GM23338 (cell line): ENCODE results near the gene ADAMTS17. TPM values are rescaled to one million over a fixed set of nuclear protein-coding genes. Genes with fewer than 3 reads are reported as not detected.

Experiments
- ATAC-seq: fragments of 200-7000 bp; cut with Tn5 transposase; 3 replicates; pipeline ENCODE4 v1.9.1; 2020
- DNase-seq: peaks from one replicate; pipeline ENCODE4 v3.0.0-alpha.2; 2015; ENCODE audit warnings: low spot score
- H2AFZ ChIP-seq: fragments of 200-600 bp; sonication (generic); 2 replicates; pipeline ENCODE4 v1.8.0; 2016; ENCODE audit warnings: antibody characterized with exemption, mild to moderate bottlenecking, moderate library complexity
- H3F3A ChIP-seq: fragments of 200-600 bp; sonication (generic); replicated peaks from 2 replicates; pipeline ENCODE4 v1.8.0; 2017; ENCODE audit warnings: antibody characterized with exemption, mixed run types, low read depth
- H3K27ac ChIP-seq: fragments of 200-600 bp; sonication (generic); 2 replicates; pipeline ENCODE4 v1.6.1; 2016; ENCODE audit warnings: low read depth
- H3K27me3 ChIP-seq: fragments of 200-600 bp; sonication (generic); 2 replicates; pipeline ENCODE4 v1.8.0; 2016; ENCODE audit warnings: mild to moderate bottlenecking, mixed run types, moderate library complexity; ENCODE audit not compliant: insufficient read depth
- H3K36me3 ChIP-seq: fragments of 200-600 bp; sonication (generic); 2 replicates; pipeline ENCODE4 v1.8.0; 2016; ENCODE audit warnings: mild to moderate bottlenecking; ENCODE audit not compliant: insufficient read depth
- H3K4me1 ChIP-seq: fragments of 200-600 bp; sonication (generic); 2 replicates; pipeline ENCODE4 v1.8.0; 2016; ENCODE audit warnings: mild to moderate bottlenecking, moderate library complexity; ENCODE audit not compliant: insufficient read depth
- H3K4me2 ChIP-seq: fragments of 200-600 bp; sonication (generic); 2 replicates; pipeline ENCODE4 v1.7.1; 2017; ENCODE audit warnings: mixed run types
- H3K4me3 ChIP-seq: fragments of 200-600 bp; sonication (generic); 2 replicates; pipeline ENCODE4 v1.6.1; 2016; ENCODE audit warnings: mixed run types
- H3K79me2 ChIP-seq: fragments of 200-600 bp; sonication (generic); replicated peaks from 2 replicates; pipeline ENCODE4 v1.8.0; 2017; ENCODE audit warnings: mild to moderate bottlenecking; ENCODE audit not compliant: insufficient read depth
- H3K9me2 ChIP-seq: fragments of 200-600 bp; sonication (generic); 2 replicates; pipeline ENCODE4 v1.8.0; 2017; ENCODE audit not compliant: insufficient read depth
- H4K20me1 ChIP-seq: fragments of 200-600 bp; sonication (generic); replicated peaks from 2 replicates; pipeline ENCODE4 v1.8.0; 2017; ENCODE audit warnings: mild to moderate bottlenecking; ENCODE audit not compliant: insufficient read depth
- H3K27ac Mint-ChIP-seq: 2 replicates; pipeline ENCODE4 v1.8.0; 2020; ENCODE audit warnings: inconsistent platforms, mild to moderate bottlenecking, moderate library complexity, mixed read lengths
- H3K27me3 Mint-ChIP-seq: 3 replicates; pipeline ENCODE4 v1.8.0; 2022; ENCODE audit warnings: low read depth, mild to moderate bottlenecking, moderate library complexity, mixed read lengths, inconsistent platforms; ENCODE audit not compliant: insufficient read depth, poor library complexity
- H3K36me3 Mint-ChIP-seq: 3 replicates; pipeline ENCODE4 v1.8.0; 2021; ENCODE audit warnings: low read depth, mild to moderate bottlenecking, inconsistent platforms, moderate library complexity, mixed read lengths
- H3K4me1 Mint-ChIP-seq: 3 replicates; pipeline ENCODE4 v1.8.0; 2020; ENCODE audit warnings: mild to moderate bottlenecking, inconsistent platforms, mixed read lengths
- H3K4me3 Mint-ChIP-seq: 3 replicates; pipeline ENCODE4 v1.8.0; 2021; ENCODE audit warnings: moderate library complexity, mild to moderate bottlenecking, inconsistent platforms, mixed read lengths
- H3K9me3 Mint-ChIP-seq: 3 replicates; pipeline ENCODE4 v1.8.0; 2020; ENCODE audit warnings: moderate library complexity, mild to moderate bottlenecking, inconsistent platforms, mixed read lengths
- CREB1 ChIP-seq: fragments of 250-450 bp; sonication (Bioruptor Pico); IDR thresholded peaks from 2 replicates; pipeline ENCODE4 v1.5.0; 2020; ENCODE audit warnings: low read depth, mild to moderate bottlenecking, moderate library complexity
- EZH2 ChIP-seq: fragments of 200-600 bp; sonication (generic); IDR thresholded peaks from one replicate; pipeline ENCODE4 v1.8.0; 2017; ENCODE audit warnings: antibody characterized with exemption, mild to moderate bottlenecking, low read depth; ENCODE audit not compliant: unreplicated experiment
- EZH2phosphoT487 ChIP-seq: fragments of 200-600 bp; sonication (generic); IDR thresholded peaks from one replicate; pipeline ENCODE4 v1.8.1; 2018; ENCODE audit warnings: antibody characterized with exemption; ENCODE audit not compliant: unreplicated experiment
- JUNB ChIP-seq: IDR thresholded peaks from one replicate; pipeline ENCODE4 v1.6.1; 2016; ENCODE audit warnings: antibody characterized with exemption; ENCODE audit not compliant: unreplicated experiment
- NANOG ChIP-seq: IDR thresholded peaks from 2 replicates; pipeline ENCODE4 v1.6.1; 2016; ENCODE audit warnings: antibody characterized with exemption, borderline replicate concordance
- POLR2AphosphoS5 ChIP-seq: IDR thresholded peaks from 2 replicates; pipeline ENCODE4 v1.6.1; 2016; ENCODE audit warnings: antibody characterized with exemption, low read depth
- STAT1 ChIP-seq: IDR thresholded peaks from one replicate; pipeline ENCODE4 v1.6.1; 2016; ENCODE audit warnings: antibody characterized with exemption; ENCODE audit not compliant: unreplicated experiment
- ZNF114 ChIP-seq: fragments of 250-450 bp; sonication (Bioruptor Pico); IDR thresholded peaks from 2 replicates; pipeline ENCODE4 v1.5.0; 2020; ENCODE audit warnings: mild to moderate bottlenecking, moderate library complexity
- ZNF331 ChIP-seq: fragments of 250-450 bp; sonication (Bioruptor Pico); IDR thresholded peaks from 2 replicates; pipeline ENCODE4 v1.5.0; 2020; ENCODE audit warnings: low read depth, mild to moderate bottlenecking, moderate library complexity
- polyA plus RNA-seq: library from polyadenylated mRNA; unstranded; fragments of >200 nt; fragmentation: Nextera tagmentation; extraction: Ambion mirVana; gene quantifications from 2 replicates; pipeline ENCODE4 v1.2.1, GENCODE V29; 2016
- total RNA-seq: library from RNA; depleted of rRNA; stranded (reverse); fragments of >200 nt; shearing (Covaris generic); gene quantifications from 2 replicates; pipeline ENCODE4 v1.2.3, GENCODE V29; 2014
- TF ChIP-seq, protein P1 (sequence below), 2 experiments: fragments of 200-600 bp in 1 of 2; sonication (generic) in 1 of 2; conservative IDR thresholded peaks; 2 replicates each; pipeline versions ENCODE4 v1.5.1 to v1.6.1; 2016 to 2017; ENCODE audit warnings: antibody characterized with exemption in 2 of 2, low read depth in 2 of 2, mild to moderate bottlenecking in 2 of 2, moderate library complexity in 1 of 2
- TF ChIP-seq, protein P2 (sequence below): IDR thresholded peaks from 2 replicates; pipeline ENCODE4 v1.6.1; 2016; ENCODE audit warnings: antibody characterized with exemption
- TF ChIP-seq, protein P3 (sequence below): fragments of 250-450 bp; sonication (Bioruptor Pico); IDR thresholded peaks from 2 replicates; pipeline ENCODE4 v1.5.0; 2020; ENCODE audit warnings: mild to moderate bottlenecking, moderate library complexity
- TF ChIP-seq, protein P4 (sequence below): IDR thresholded peaks from one replicate; pipeline ENCODE4 v1.6.1; 2018; ENCODE audit warnings: antibody characterized with exemption; ENCODE audit not compliant: unreplicated experiment

ADAMTS17 gene
- total and polyA plus RNA-seq, 2 experiments from 2014 or later: 0.60 to 3.8 TPM

DNA sequence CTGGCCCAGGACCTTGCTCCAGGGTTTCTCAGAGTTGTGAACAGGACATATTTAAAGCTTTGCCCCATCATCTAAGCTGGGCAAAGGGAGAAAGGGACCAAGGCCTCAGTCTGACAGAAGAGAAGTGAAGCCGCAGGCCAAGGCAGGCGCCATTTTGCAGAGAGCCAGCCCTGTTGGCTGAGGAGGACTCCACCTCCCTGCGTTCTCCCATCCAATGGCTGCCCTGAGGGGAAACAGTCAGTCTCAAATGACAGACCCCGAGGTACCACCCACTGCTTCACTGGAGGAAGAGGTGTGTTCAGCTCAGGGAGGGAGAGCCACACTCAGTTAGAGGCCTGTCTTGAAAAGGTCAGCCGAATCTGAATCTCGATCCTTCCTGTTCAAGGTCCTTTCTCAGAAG lies 86.1 kb downstream of the ADAMTS17 start:
- no peaks in the 10 kb centered on the region; the same call in 2 of the 3 replicates for H3K4me1 Mint-ChIP-seq
- H3K9me3 Mint-ChIP-seq: peaks cover 10% of the 10 kb centered on the region
- Histone ChIP-seq H3K9me2 (0 out of 2 replicates have a peak, but pooled peaks cover 8% of the 10 kb centered on the region), H3K27ac (no peak overlapping the region), H3K36me3 (no peaks in the 10 kb centered on the region), H3K79me2 (no peaks in the 10 kb centered on the region), H3F3A (no peaks in the 10 kb centered on the region), H3K4me2 (no peak overlapping the region), H3K27me3 (no peaks in the 10 kb centered on the region), H2AFZ (no peak overlapping the region), H4K20me1 (no peaks in the 10 kb centered on the region), H3K4me3 (no peak overlapping the region), H3K4me1 (no peaks in the 10 kb centered on the region)
- no peak for DNase-seq
- no peak overlapping the region for H3K27ac Mint-ChIP-seq
- TF ChIP-seq ZNF331 (CRISPR knock-in tag) (no peak), NANOG (no peak), EZH2 (no peak), ZNF114 (CRISPR knock-in tag) (no peak), CREB1 (CRISPR knock-in tag) (no peak), POLR2AphosphoS5 (no peak), JUNB (no peak), STAT1 (no peak), EZH2phosphoT487 (no peak)
- TF ChIP-seq, protein P1, sequence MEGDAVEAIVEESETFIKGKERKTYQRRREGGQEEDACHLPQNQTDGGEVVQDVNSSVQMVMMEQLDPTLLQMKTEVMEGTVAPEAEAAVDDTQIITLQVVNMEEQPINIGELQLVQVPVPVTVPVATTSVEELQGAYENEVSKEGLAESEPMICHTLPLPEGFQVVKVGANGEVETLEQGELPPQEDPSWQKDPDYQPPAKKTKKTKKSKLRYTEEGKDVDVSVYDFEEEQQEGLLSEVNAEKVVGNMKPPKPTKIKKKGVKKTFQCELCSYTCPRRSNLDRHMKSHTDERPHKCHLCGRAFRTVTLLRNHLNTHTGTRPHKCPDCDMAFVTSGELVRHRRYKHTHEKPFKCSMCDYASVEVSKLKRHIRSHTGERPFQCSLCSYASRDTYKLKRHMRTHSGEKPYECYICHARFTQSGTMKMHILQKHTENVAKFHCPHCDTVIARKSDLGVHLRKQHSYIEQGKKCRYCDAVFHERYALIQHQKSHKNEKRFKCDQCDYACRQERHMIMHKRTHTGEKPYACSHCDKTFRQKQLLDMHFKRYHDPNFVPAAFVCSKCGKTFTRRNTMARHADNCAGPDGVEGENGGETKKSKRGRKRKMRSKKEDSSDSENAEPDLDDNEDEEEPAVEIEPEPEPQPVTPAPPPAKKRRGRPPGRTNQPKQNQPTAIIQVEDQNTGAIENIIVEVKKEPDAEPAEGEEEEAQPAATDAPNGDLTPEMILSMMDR (conservative IDR thresholded peaks at IDR 0.05; ENCODE audit: low read depth in 2 of 2): no peak
- TF ChIP-seq, protein P2, sequence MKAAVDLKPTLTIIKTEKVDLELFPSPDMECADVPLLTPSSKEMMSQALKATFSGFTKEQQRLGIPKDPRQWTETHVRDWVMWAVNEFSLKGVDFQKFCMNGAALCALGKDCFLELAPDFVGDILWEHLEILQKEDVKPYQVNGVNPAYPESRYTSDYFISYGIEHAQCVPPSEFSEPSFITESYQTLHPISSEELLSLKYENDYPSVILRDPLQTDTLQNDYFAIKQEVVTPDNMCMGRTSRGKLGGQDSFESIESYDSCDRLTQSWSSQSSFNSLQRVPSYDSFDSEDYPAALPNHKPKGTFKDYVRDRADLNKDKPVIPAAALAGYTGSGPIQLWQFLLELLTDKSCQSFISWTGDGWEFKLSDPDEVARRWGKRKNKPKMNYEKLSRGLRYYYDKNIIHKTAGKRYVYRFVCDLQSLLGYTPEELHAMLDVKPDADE: no peak
- TF ChIP-seq, protein P3, sequence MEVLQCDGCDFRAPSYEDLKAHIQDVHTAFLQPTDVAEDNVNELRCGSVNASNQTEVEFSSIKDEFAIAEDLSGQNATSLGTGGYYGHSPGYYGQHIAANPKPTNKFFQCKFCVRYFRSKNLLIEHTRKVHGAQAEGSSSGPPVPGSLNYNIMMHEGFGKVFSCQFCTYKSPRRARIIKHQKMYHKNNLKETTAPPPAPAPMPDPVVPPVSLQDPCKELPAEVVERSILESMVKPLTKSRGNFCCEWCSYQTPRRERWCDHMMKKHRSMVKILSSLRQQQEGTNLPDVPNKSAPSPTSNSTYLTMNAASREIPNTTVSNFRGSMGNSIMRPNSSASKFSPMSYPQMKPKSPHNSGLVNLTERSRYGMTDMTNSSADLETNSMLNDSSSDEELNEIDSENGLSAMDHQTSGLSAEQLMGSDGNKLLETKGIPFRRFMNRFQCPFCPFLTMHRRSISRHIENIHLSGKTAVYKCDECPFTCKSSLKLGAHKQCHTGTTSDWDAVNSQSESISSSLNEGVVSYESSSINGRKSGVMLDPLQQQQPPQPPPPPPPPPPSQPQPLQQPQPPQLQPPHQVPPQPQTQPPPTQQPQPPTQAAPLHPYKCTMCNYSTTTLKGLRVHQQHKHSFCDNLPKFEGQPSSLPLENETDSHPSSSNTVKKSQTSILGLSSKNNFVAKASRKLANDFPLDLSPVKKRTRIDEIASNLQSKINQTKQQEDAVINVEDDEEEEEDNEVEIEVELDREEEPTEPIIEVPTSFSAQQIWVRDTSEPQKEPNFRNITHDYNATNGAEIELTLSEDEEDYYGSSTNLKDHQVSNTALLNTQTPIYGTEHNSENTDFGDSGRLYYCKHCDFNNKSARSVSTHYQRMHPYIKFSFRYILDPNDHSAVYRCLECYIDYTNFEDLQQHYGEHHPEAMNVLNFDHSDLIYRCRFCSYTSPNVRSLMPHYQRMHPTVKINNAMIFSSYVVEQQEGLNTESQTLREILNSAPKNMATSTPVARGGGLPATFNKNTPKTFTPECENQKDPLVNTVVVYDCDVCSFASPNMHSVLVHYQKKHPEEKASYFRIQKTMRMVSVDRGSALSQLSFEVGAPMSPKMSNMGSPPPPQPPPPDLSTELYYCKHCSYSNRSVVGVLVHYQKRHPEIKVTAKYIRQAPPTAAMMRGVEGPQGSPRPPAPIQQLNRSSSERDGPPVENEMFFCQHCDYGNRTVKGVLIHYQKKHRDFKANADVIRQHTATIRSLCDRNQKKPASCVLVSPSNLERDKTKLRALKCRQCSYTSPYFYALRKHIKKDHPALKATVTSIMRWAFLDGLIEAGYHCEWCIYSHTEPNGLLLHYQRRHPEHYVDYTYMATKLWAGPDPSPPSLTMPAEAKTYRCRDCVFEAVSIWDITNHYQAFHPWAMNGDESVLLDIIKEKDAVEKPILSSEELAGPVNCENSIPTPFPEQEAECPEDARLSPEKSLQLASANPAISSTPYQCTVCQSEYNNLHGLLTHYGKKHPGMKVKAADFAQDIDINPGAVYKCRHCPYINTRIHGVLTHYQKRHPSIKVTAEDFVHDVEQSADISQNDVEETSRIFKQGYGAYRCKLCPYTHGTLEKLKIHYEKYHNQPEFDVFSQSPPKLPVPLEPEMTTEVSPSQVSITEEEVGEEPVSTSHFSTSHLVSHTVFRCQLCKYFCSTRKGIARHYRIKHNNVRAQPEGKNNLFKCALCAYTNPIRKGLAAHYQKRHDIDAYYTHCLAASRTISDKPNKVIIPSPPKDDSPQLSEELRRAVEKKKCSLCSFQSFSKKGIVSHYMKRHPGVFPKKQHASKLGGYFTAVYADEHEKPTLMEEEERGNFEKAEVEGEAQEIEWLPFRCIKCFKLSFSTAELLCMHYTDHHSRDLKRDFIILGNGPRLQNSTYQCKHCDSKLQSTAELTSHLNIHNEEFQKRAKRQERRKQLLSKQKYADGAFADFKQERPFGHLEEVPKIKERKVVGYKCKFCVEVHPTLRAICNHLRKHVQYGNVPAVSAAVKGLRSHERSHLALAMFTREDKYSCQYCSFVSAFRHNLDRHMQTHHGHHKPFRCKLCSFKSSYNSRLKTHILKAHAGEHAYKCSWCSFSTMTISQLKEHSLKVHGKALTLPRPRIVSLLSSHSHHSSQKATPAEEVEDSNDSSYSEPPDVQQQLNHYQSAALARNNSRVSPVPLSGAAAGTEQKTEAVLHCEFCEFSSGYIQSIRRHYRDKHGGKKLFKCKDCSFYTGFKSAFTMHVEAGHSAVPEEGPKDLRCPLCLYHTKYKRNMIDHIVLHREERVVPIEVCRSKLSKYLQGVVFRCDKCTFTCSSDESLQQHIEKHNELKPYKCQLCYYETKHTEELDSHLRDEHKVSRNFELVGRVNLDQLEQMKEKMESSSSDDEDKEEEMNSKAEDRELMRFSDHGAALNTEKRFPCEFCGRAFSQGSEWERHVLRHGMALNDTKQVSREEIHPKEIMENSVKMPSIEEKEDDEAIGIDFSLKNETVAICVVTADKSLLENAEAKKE (CRISPR knock-in tag): no peak
- TF ChIP-seq, protein P4, sequence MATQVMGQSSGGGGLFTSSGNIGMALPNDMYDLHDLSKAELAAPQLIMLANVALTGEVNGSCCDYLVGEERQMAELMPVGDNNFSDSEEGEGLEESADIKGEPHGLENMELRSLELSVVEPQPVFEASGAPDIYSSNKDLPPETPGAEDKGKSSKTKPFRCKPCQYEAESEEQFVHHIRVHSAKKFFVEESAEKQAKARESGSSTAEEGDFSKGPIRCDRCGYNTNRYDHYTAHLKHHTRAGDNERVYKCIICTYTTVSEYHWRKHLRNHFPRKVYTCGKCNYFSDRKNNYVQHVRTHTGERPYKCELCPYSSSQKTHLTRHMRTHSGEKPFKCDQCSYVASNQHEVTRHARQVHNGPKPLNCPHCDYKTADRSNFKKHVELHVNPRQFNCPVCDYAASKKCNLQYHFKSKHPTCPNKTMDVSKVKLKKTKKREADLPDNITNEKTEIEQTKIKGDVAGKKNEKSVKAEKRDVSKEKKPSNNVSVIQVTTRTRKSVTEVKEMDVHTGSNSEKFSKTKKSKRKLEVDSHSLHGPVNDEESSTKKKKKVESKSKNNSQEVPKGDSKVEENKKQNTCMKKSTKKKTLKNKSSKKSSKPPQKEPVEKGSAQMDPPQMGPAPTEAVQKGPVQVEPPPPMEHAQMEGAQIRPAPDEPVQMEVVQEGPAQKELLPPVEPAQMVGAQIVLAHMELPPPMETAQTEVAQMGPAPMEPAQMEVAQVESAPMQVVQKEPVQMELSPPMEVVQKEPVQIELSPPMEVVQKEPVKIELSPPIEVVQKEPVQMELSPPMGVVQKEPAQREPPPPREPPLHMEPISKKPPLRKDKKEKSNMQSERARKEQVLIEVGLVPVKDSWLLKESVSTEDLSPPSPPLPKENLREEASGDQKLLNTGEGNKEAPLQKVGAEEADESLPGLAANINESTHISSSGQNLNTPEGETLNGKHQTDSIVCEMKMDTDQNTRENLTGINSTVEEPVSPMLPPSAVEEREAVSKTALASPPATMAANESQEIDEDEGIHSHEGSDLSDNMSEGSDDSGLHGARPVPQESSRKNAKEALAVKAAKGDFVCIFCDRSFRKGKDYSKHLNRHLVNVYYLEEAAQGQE: no peak
- H3K27me3 Mint-ChIP-seq: peaks cover 5% of the 10 kb centered on the region
- no peak overlapping the region for H3K4me3 Mint-ChIP-seq
- H3K36me3 Mint-ChIP-seq: peaks cover 14% of the 10 kb centered on the region
- ATAC-seq: no peak
